B cell (primary cell): Measurements from ENCODE around the gene LAMB1. TPM values are rescaled to one million over a fixed set of nuclear protein-coding genes. Genes with fewer than 3 reads are reported as not detected.
"Not testable (repeated sequence)": the region's sequence is repeated elsewhere in the genome, so short reads cannot be mapped to it uniquely, and the experiment has no call there.

Source experiments
- ATAC-seq: fragments of 200-7000 bp; cut with Tn5 transposase; one replicate; pipeline ENCODE4 v1.10.0; 2021; ENCODE audit warnings: low read depth, mild to moderate bottlenecking, moderate number of reproducible peaks, moderate library complexity
- CTCF ChIA-PET: fragments of 350-600 bp; sonication (Branson Sonifier 250); formaldehyde crosslinking; loops from one replicate; lab custom pipeline; 2021; ENCODE audit warnings: antibody characterized with exemption, inconsistent platforms; lab: Charles Lee
- POLR2A ChIA-PET: fragments of 350-600 bp; sonication (Branson Sonifier 250); formaldehyde crosslinking; loops from one replicate; lab custom pipeline; 2021; ENCODE audit warnings: antibody characterized with exemption; lab: Charles Lee
- DNase-seq: peaks from one replicate; pipeline ENCODE4 v3.0.0; 2013
- H2AFZ ChIP-seq: 2 replicates; pipeline ENCODE4 v1.6.1; 2012; ENCODE audit warnings: mild to moderate bottlenecking, low read depth, low read length; ENCODE audit not compliant: insufficient read depth, poor library complexity, severe bottlenecking
- H3K27ac ChIP-seq, 2 donors: 1 replicate in 1 of 2; 2 replicates in 1 of 2; pipeline ENCODE4 v1.5.1; 2012 to 2013; ENCODE audit warnings: low read length in 2 of 2, mild to moderate bottlenecking in 2 of 2, moderate library complexity in 1 of 2
- H3K27me3 ChIP-seq, 4 experiments: fragments of 200-600 bp in 1 of 4; sonication (generic) in 1 of 4; replicated peaks in 1 of 4; 1 replicate in 2 of 4; 2 replicates in 2 of 4; pipeline versions ENCODE4 v1.6.1 to v1.7.0; 2013 to 2016; ENCODE audit warnings: low read length in 3 of 4, mild to moderate bottlenecking in 2 of 4, mixed read lengths in 1 of 4, moderate library complexity in 1 of 4; ENCODE audit not compliant: insufficient read depth in 4 of 4, control insufficient read depth in 3 of 4; ENCODE audit errors: control extremely low read depth in 1 of 4
- H3K36me3 ChIP-seq, 2 experiments: replicated peaks in 1 of 2; 1 replicate in 1 of 2; 2 replicates in 1 of 2; pipeline versions ENCODE4 v1.6.1 to v1.7.1; 2013; ENCODE audit warnings: low read length in 1 of 2; ENCODE audit not compliant: insufficient read depth in 2 of 2, control insufficient read depth in 1 of 2; ENCODE audit errors: control extremely low read depth in 1 of 2, extremely low read depth in 1 of 2
- H3K4me1 ChIP-seq, 2 donors: fragments of 200-600 bp in 1 of 2; sonication (generic) in 1 of 2; 1 replicate in 1 of 2; 2 replicates in 1 of 2; pipeline versions ENCODE4 v1.5.1 to v1.6.1; 2013 to 2017; ENCODE audit warnings: low read length in 2 of 2; ENCODE audit not compliant: control insufficient read depth in 2 of 2, insufficient read depth in 2 of 2
- H3K4me2 ChIP-seq: replicated peaks from 2 replicates; pipeline ENCODE3; 2012; ENCODE audit warnings: mild to moderate bottlenecking, low read depth, low read length; ENCODE audit not compliant: poor library complexity, severe bottlenecking
- H3K4me3 ChIP-seq, 5 experiments: fragments of 200-600 bp in 1 of 5; sonication (generic) in 1 of 5; 1 replicate in 3 of 5; 2 replicates in 2 of 5; pipeline versions ENCODE4 v1.5.1 to v1.7.0; 2011 to 2016; ENCODE audit warnings: low read length in 4 of 5, mild to moderate bottlenecking in 4 of 5, low read depth in 2 of 5, control low read depth in 1 of 5, moderate library complexity in 1 of 5; ENCODE audit not compliant: insufficient read depth in 1 of 5; ENCODE audit errors: control extremely low read depth in 1 of 5, extremely low read depth in 1 of 5
- H3K79me2 ChIP-seq: fragments of 200-600 bp; sonication (generic); one replicate; pipeline ENCODE4 v1.6.0; 2016; ENCODE audit warnings: low read length; ENCODE audit not compliant: control insufficient read depth, insufficient read depth
- H3K9ac ChIP-seq: fragments of 200-600 bp; sonication (generic); 2 replicates; pipeline ENCODE4 v1.6.1; 2017; ENCODE audit warnings: mild to moderate bottlenecking, low read length, moderate library complexity
- H3K9me3 ChIP-seq, 3 donors: one replicate each; pipeline versions ENCODE4 v1.6.1 to v1.7.1; 2013; ENCODE audit warnings: low read length in 2 of 3; ENCODE audit not compliant: control insufficient read depth in 2 of 3, insufficient read depth in 1 of 3; ENCODE audit errors: control extremely low read depth in 1 of 3
- H4K20me1 ChIP-seq: 2 replicates; pipeline ENCODE4 v1.6.0; 2012; ENCODE audit warnings: mild to moderate bottlenecking, low read length; ENCODE audit not compliant: insufficient read depth, control insufficient read depth, poor library complexity, severe bottlenecking
- H3K27ac Mint-ChIP-seq: one replicate; pipeline ENCODE4 v1.8.0; 2021; ENCODE audit warnings: mixed read lengths
- H3K27me3 Mint-ChIP-seq: one replicate; pipeline ENCODE4 v1.8.0; 2021; ENCODE audit warnings: mixed read lengths
- H3K4me1 Mint-ChIP-seq: one replicate; pipeline ENCODE4 v1.8.0; 2021; ENCODE audit warnings: mixed read lengths
- H3K4me3 Mint-ChIP-seq: one replicate; pipeline ENCODE4 v1.8.0; 2021; ENCODE audit warnings: mixed read lengths
- H3K9me3 Mint-ChIP-seq: one replicate; pipeline ENCODE4 v1.8.0; 2022; ENCODE audit warnings: mixed read lengths; ENCODE audit not compliant: insufficient read depth
- CTCF ChIP-seq: fragments of 200-600 bp; IDR thresholded peaks from one replicate; pipeline ENCODE4 v1.8.0; 2022; ENCODE audit warnings: antibody characterized with exemption, mild to moderate bottlenecking
- EZH2 ChIP-seq: IDR thresholded peaks from 2 replicates; pipeline ENCODE4 v1.6.1; 2012; ENCODE audit warnings: borderline replicate concordance, low read depth, mild to moderate bottlenecking, moderate library complexity, low read length; ENCODE audit not compliant: insufficient read depth, poor library complexity, severe bottlenecking
- WGBS: methylation state at CpG from one replicate; pipeline ENCODE4 v1.1.5; 2013; ENCODE audit warnings: missing lambda C conversion rate; ENCODE audit not compliant: insufficient coverage; 5-methylcytosine and 5-hydroxymethylcytosine counted together
- intact Hi-C: fragments of 100-400 bp; cut with micrococcal nuclease; formaldehyde crosslinking; loops from one replicate; pipeline ENCODE4 v1.10.0; 2022
- polyA plus RNA-seq: library from polyadenylated mRNA; depleted of rRNA; stranded (reverse); fragments of >200 nt; gene quantifications from 2 replicates; pipeline ENCODE4 v1.2.3, GENCODE V29; 2012
- total RNA-seq, 2 donors: library from RNA; stranded (reverse); fragments of 120-200 nt in 1 of 2; gene quantifications; 1 replicate in 1 of 2; 2 replicates in 1 of 2; pipeline versions ENCODE4 v1.2.3 to v1.2.4, GENCODE V29; 2013 to 2022

LAMB1 gene
- total and polyA plus RNA-seq, 2 donors (not counting 1 experiment from before 2014, with no cell fraction given): not detected

DNA sequence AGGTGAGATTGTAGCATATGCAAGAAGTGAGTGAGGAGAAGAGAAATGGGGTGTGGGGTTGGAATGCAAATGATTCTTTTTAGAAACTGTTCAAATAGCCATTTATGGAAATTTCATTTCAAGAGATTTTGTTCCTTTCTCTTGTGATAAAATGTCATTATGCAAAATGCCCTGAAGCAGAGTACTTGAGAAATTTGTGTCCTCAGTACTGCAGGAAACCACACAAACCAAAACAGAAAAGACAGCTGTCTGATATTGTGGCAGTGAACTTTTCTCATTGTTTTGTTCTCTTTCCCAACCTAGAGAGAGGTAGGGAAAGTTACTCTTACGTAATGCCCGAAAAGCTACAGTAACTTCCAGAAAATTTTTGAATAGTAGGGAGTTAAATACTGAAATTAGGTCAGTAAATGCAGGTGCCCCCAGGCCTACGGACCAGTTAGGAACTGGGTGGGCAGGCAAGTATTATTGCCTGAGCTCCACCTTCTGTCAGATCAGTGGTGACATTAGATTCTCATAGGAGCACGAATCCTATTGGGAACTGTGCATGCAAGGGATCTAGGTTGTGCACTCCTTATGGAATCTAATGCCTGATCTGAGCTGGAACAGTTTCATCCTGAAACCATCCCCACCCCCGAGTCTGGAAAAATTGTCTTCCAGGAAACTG is 78.0 kb downstream of the LAMB1 start:
- no peak overlapping the region for H3K4me3 ChIP-seq
- H3K4me2 ChIP-seq: no peak overlapping the region
- TF ChIP-seq EZH2 (no peak), CTCF (no peak)
- DNase-seq (no peak), ATAC-seq (no peak)
- Mint-ChIP-seq H3K4me3 (no peak overlapping the region), H3K27ac (no peak overlapping the region), H3K4me1 (peaks cover 22% of the 10 kb centered on the region), H3K9me3 (no peaks in the 10 kb centered on the region), H3K27me3 (no peaks in the 10 kb centered on the region)
- CTCF ChIA-PET: interaction anchor here (0.9 kb wide), 1 partner anchor 46 kb away, joined by 3 read pairs; no protein-coding TSS in a partner anchor
- POLR2A ChIA-PET: no interaction called here
- no peak overlapping the region for H2AFZ ChIP-seq
- H3K27me3 ChIP-seq: no peaks in the 10 kb centered on the region
- no peaks in the 10 kb centered on the region for H3K79me2 ChIP-seq
- H3K27ac ChIP-seq: no peak overlapping the region
- no peak overlapping the region for H3K9ac ChIP-seq
- peaks cover 0 to 4% (median 0%) of the 10 kb centered on the region in 3 donors for H3K9me3 ChIP-seq
- 71% methylated on average over 3 of the region's 5 CpGs for WGBS
- H3K4me1 ChIP-seq: peaks cover 6 to 8% of the 10 kb centered on the region in 2 donors
- intact Hi-C loops: no loop called here
- peaks cover 5 to 19% of the 10 kb centered on the region in 2 experiments for H3K36me3 ChIP-seq
- H4K20me1 ChIP-seq: no peaks in the 10 kb centered on the region

- H3K27me3 Mint-ChIP-seq: no peaks in the 10 kb centered on the region
- Histone ChIP-seq H4K20me1 (no peaks in the 10 kb centered on the region), H3K36me3 (peaks cover 13 to 39% of the 10 kb centered on the region in 2 experiments), H3K4me1 (peaks cover 6 to 8% of the 10 kb centered on the region in 2 donors), H3K9ac (no peak overlapping the region), H3K79me2 (no peaks in the 10 kb centered on the region), H3K9me3 (peaks cover 0 to 4% (median 0%) of the 10 kb centered on the region in 3 donors), H3K27me3 (no peaks in the 10 kb centered on the region), H2AFZ (no peak overlapping the region), H3K4me2 (no peak overlapping the region), H3K4me3 (no peak overlapping the region), H3K27ac (no peak overlapping the region)
- TF ChIP-seq CTCF (no peak), EZH2 (no peak)
- H3K4me3 Mint-ChIP-seq: no peak overlapping the region
- peaks cover 22% of the 10 kb centered on the region for H3K4me1 Mint-ChIP-seq
- no CpG with 5 or more reads among the region's 1 CpG for WGBS
- no peaks in the 10 kb centered on the region for H3K9me3 Mint-ChIP-seq
- ChIA-PET CTCF (no interaction called here), POLR2A (no interaction called here)
- no peak overlapping the region for H3K27ac Mint-ChIP-seq
- intact Hi-C loops: no loop called here
- DNase-seq (no peak), ATAC-seq (no peak)
Observed at GRCh38 chr7:107922886-107923285, 80.1 kb downstream of the LAMB1 start.

DNA sequence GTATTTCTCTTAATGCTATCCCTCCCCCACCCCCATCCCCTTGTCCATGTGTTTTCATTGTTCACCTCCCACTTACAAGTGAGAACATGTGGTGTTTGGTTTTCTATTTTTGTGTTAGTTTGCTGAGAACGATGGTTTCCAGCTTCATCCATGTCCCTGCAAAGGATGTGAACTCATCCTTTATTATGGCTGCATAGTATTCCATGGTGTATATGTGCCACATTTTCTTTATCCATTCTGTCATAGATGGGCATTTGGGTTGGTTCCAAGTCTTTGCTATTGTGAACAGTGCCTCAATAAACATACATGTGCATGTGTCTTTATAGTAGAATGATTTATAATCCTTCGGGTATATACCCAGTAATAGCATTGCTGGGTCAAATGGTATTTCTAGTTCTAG is 81.1 kb downstream of the LAMB1 start:
- DNase-seq, H3K4me1 ChIP-seq, POLR2A ChIA-PET, ATAC-seq, H3K79me2 ChIP-seq, H3K27ac ChIP-seq, intact Hi-C loops, H3K9me3 Mint-ChIP-seq, H4K20me1 ChIP-seq, H2AFZ ChIP-seq, H3K27ac Mint-ChIP-seq, H3K9ac ChIP-seq, H3K4me2 ChIP-seq, H3K4me3 Mint-ChIP-seq, H3K27me3 ChIP-seq, H3K27me3 Mint-ChIP-seq, H3K9me3 ChIP-seq, H3K4me3 ChIP-seq, CTCF ChIA-PET: not testable (repeated sequence)
- H3K36me3 ChIP-seq: peaks cover 18 to 49% of the 10 kb centered on the region in 2 experiments
- H3K4me1 Mint-ChIP-seq: peaks cover 22% of the 10 kb centered on the region
- WGBS: no CpG with 5 or more reads among the region's 2 CpGs
